ENCODE results near the gene TST.

TST gene

DNA sequence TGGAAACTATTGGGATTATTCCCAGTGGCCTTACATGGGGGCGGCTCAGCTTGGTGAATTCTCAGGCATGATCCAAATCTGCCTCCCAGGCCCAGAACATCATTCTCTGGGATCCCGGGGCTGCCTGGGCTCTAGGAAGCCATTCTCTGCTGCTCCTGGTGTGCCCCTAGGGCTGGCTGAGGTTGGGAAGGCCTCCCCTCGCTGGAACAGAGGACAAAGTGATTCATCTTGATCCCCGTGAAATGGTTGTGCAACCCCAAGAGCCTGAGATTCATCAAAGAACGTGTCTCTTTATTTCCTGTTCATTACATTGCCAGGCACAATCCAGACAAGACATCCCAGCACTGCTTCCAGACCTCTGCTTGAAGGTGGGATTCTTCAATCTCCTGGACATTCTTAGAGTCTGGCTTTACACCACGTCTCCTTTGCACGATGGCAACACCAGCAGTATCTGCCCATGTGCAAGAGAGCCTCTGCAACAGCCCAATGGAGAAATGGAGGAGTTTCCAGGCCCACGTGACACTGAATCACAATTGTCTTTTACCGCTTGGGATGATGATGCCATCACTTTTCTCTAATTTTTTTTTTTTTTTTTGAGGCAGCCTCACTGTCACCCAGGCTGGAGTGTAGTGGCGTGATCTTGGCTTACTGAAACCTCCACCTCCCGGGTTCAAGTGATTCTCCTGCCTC is 52.3 kb downstream of the TST start:
- TF ChIP-seq, protein P1, sequence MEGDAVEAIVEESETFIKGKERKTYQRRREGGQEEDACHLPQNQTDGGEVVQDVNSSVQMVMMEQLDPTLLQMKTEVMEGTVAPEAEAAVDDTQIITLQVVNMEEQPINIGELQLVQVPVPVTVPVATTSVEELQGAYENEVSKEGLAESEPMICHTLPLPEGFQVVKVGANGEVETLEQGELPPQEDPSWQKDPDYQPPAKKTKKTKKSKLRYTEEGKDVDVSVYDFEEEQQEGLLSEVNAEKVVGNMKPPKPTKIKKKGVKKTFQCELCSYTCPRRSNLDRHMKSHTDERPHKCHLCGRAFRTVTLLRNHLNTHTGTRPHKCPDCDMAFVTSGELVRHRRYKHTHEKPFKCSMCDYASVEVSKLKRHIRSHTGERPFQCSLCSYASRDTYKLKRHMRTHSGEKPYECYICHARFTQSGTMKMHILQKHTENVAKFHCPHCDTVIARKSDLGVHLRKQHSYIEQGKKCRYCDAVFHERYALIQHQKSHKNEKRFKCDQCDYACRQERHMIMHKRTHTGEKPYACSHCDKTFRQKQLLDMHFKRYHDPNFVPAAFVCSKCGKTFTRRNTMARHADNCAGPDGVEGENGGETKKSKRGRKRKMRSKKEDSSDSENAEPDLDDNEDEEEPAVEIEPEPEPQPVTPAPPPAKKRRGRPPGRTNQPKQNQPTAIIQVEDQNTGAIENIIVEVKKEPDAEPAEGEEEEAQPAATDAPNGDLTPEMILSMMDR (IDR thresholded peaks at IDR 0.05), result no peak
- Mint-ChIP-seq H3K27me3 (ENCODE audit: low read depth, poor library complexity) (peaks cover 27% of the 10 kb centered on the region), H3K27ac (no peak overlapping the region), H3K4me3 (no peak overlapping the region), H3K4me1 (no peaks in the 10 kb centered on the region), H3K36me3 (ENCODE audit: low read depth) (no peaks in the 10 kb centered on the region), H3K9me3 (no peaks in the 10 kb centered on the region)
- DNase-seq, result no peak

DNA sequence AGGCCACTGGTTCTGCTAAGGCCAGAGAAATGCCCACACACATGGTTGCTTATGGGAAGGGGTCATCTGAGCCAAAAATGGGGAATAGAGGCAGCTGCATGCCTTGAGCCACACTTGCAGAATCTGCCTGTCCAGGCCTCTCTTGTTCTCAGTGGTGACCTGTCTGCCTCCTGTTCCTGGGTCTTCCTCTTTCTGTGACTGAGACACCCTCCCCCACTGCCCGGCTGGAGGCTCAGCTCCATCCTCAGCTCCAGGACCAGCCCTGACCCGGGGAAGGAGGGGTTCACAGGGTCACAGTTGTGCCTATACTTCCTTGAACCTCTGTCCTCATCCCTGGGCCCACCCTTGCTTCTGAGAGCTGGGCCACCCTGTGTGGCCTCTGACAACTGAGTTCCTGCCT is 53.6 kb downstream of the TST start:
- H3K36me3 Mint-ChIP-seq (ENCODE audit: low read depth), result no peaks in the 10 kb centered on the region
- no peaks in the 10 kb centered on the region for H3K4me1 Mint-ChIP-seq
- peak overlapping the region; percentile 81 for H3K27ac Mint-ChIP-seq
- H3K4me3 Mint-ChIP-seq, result no peak overlapping the region
- TF ChIP-seq, protein P1 (IDR thresholded peaks at IDR 0.05), result no peak
- H3K9me3 Mint-ChIP-seq, result no peaks in the 10 kb centered on the region
- H3K27me3 Mint-ChIP-seq (ENCODE audit: low read depth, poor library complexity), result peaks cover 28% of the 10 kb centered on the region
- DNase-seq, result no peak

DNA sequence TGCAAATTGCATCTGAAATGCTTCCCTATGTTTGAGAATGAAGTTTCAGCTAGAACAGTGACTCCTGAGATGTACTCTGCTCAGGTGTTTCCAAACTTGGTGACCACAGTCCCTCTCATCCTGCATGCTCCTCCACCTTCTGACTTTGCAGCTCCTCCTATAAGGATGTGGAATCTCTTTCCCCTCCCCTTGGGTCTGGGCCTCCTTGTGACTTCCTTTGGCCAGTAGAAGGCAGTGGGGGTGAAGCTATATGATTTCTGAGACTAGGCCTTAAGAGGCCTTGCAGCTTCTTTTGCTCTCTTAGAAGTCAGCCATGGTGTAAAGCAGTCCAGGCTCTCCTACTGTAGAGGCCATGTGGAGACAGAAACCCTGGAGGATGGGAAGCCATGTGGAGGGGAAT is 55.1 kb downstream of the TST start:
- Mint-ChIP-seq H3K36me3 (ENCODE audit: low read depth) (no peaks in the 10 kb centered on the region), H3K4me3 (no peak overlapping the region), H3K27ac (peak overlapping the region; percentile 45), H3K4me1 (no peaks in the 10 kb centered on the region), H3K27me3 (ENCODE audit: low read depth, poor library complexity) (peaks cover 35% of the 10 kb centered on the region), H3K9me3 (no peaks in the 10 kb centered on the region)
- TF ChIP-seq, protein P1 (IDR thresholded peaks at IDR 0.05), result no peak
- no peak for DNase-seq

DNA sequence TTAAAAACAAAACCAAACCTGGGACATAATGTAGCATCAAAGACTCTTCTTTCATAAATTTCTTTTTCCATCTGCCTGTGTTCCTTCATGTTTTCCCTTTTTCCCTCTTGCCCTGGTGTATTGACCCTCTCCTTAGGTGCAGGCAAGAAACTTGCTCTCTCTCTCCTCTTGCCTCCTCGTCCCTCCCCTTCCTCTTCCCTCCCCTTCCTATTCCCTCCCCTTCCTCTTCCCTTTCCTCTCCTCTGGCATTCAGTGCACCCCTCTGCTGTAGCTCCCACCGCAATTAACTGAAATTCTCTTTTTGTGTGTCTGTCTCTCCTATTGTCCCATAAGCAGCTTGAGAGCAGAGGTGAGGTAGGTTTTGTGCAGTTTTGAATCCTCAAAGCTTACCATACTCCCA is 55.9 kb downstream of the TST start:
- Mint-ChIP-seq H3K27ac (no peak overlapping the region), H3K4me3 (no peak overlapping the region), H3K9me3 (no peaks in the 10 kb centered on the region), H3K27me3 (ENCODE audit: low read depth, poor library complexity) (peaks cover 33% of the 10 kb centered on the region), H3K36me3 (ENCODE audit: low read depth) (no peaks in the 10 kb centered on the region), H3K4me1 (no peaks in the 10 kb centered on the region)
- DNase-seq, result no peak
- TF ChIP-seq, protein P1 (IDR thresholded peaks at IDR 0.05), result no peak

DNA sequence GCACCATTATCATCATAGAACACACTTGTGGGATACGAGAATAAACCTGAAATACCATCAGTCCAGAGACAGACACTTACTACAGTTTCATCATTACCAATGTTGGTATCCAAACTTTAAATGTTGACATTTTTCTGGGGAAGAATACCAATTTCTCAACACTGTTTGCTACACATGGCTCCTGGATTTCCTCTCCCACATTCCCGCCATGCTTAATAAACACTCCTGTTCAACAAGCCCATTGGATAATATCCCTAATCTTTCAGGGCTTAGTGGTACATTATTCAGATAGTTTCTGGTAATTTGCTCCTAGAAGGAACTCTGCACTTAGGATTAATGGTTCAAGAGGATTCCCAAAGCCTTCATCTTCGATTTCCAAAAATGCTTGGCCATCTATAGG is 57.6 kb downstream of the TST start:
- DNase-seq, result no peak
- H3K9me3 Mint-ChIP-seq, result peaks cover 8% of the 10 kb centered on the region
- H3K27me3 Mint-ChIP-seq (ENCODE audit: low read depth, poor library complexity), result peaks cover 30% of the 10 kb centered on the region
- no peaks in the 10 kb centered on the region for H3K4me1 Mint-ChIP-seq
- TF ChIP-seq, protein P1 (IDR thresholded peaks at IDR 0.05), result no peak
- H3K36me3 Mint-ChIP-seq (ENCODE audit: low read depth), result no peaks in the 10 kb centered on the region
- H3K4me3 Mint-ChIP-seq, result no peak overlapping the region
- no peak overlapping the region for H3K27ac Mint-ChIP-seq
